ENCODE data around the gene GAPVD1.

DNA sequence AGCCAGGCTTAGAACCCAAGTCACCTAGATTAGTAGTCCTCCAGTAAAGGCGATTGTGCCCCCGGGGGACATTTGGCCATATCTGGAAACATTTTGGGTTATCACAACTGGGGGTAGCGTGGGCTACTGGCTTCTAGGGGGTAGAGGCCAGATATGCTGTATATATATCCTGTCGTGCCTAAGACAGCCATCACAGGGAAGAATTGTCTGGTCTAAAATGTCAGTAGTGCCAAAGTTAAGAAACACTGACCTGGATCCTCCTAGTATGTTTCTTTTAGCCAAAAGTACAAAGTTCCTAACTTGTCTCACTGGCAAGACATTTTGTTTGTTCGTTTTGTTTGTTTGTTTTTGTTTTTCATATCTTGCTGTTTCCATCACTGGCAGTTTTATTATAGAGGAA, 47.4 kb upstream of the GAPVD1 start:
- TF ChIP-seq EZH2phosphoT487 (IDR thresholded peaks at IDR 0.05; ENCODE audit: borderline replicate concordance, low read length) (no peak), EZH2 (IDR thresholded peaks at IDR 0.05; ENCODE audit: low read length, unreplicated experiment) (no peak)
- TF ChIP-seq, protein P1, sequence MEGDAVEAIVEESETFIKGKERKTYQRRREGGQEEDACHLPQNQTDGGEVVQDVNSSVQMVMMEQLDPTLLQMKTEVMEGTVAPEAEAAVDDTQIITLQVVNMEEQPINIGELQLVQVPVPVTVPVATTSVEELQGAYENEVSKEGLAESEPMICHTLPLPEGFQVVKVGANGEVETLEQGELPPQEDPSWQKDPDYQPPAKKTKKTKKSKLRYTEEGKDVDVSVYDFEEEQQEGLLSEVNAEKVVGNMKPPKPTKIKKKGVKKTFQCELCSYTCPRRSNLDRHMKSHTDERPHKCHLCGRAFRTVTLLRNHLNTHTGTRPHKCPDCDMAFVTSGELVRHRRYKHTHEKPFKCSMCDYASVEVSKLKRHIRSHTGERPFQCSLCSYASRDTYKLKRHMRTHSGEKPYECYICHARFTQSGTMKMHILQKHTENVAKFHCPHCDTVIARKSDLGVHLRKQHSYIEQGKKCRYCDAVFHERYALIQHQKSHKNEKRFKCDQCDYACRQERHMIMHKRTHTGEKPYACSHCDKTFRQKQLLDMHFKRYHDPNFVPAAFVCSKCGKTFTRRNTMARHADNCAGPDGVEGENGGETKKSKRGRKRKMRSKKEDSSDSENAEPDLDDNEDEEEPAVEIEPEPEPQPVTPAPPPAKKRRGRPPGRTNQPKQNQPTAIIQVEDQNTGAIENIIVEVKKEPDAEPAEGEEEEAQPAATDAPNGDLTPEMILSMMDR (conservative IDR thresholded peaks at IDR 0.05; ENCODE audit: low read depth, low read length) = no peak

All from PC-3 (cell line).